Prostate gland (tissue), 2 donors: Measurements from ENCODE around the gene TRIM28. TPM values are rescaled to one million over a fixed set of nuclear protein-coding genes. Genes with fewer than 3 reads are reported as not detected.
"Not testable (repeated sequence)": the region's sequence is repeated elsewhere in the genome, so short reads cannot be mapped to it uniquely, and the experiment has no call there.

Experiments
- DNase-seq: peaks from one replicate; pipeline ENCODE4 v3.0.0-alpha.2; 2019; ENCODE audit warnings: low spot score
- H3K27ac ChIP-seq, 2 donors: fragments of 200-600 bp; sonication (generic); 2 replicates each; pipeline ENCODE4 v1.5.1; 2017 to 2019
- H3K27me3 ChIP-seq: fragments of 200-600 bp; sonication (generic); replicated peaks from 2 replicates; pipeline ENCODE4 v1.5.1; 2019; ENCODE audit not compliant: insufficient read depth
- H3K36me3 ChIP-seq, 2 donors: fragments of 200-600 bp; sonication (generic); 1 replicate in 1 of 2; 2 replicates in 1 of 2; pipeline versions ENCODE4 v1.5.1 to v1.8.1; 2017 to 2019
- H3K4me1 ChIP-seq: fragments of 200-600 bp; sonication (generic); replicated peaks from 2 replicates; pipeline ENCODE4 v1.5.1; 2019
- H3K4me3 ChIP-seq, 2 donors: fragments of 200-600 bp; sonication (generic); 2 replicates each; pipeline ENCODE4 v1.5.1; 2017 to 2019
- H3K9me3 ChIP-seq: fragments of 200-600 bp; sonication (generic); 2 replicates; pipeline ENCODE4 v1.5.1; 2017
- POLR2A ChIP-seq: fragments of 450-650 bp; IDR thresholded peaks from one replicate; pipeline ENCODE4 v1.6.1; 2016; ENCODE audit warnings: antibody characterized with exemption, mild to moderate bottlenecking
- POLR2AphosphoS5 ChIP-seq: sonication (generic); formaldehyde crosslinking; IDR thresholded peaks from one replicate; pipeline ENCODE4 v1.6.1; 2017; ENCODE audit warnings: antibody characterized with exemption
- WGBS: methylation state at CpG from one replicate; pipeline ENCODE4 v1.1.5; 2018; 5-methylcytosine and 5-hydroxymethylcytosine counted together
- intact Hi-C: fragments of 100-400 bp; cut with DNase I; formaldehyde crosslinking; loops from one replicate; pipeline ENCODE4 v1.14.2; 2022
- total RNA-seq, 2 donors: library from RNA; depleted of rRNA; stranded (reverse); fragments of >200 nt; gene quantifications; one replicate each; pipeline ENCODE4 v1.1.0, GENCODE V29; 2016
- TF ChIP-seq, protein P1 (sequence below), 4 experiments: fragments of 200-600 bp in 2 of 4; fragments of 450-650 bp in 2 of 4; sonication (generic) in 2 of 4; IDR thresholded peaks; 1 replicate in 3 of 4; 2 replicates in 1 of 4; pipeline ENCODE4 v1.5.1; 2016 to 2019; ENCODE audit warnings: antibody characterized with exemption in 4 of 4, mild to moderate bottlenecking in 2 of 4, moderate library complexity in 2 of 4

The TRIM28 gene
- total RNA-seq, 2 donors from 2014 or later = 237 to 374 TPM

DNA sequence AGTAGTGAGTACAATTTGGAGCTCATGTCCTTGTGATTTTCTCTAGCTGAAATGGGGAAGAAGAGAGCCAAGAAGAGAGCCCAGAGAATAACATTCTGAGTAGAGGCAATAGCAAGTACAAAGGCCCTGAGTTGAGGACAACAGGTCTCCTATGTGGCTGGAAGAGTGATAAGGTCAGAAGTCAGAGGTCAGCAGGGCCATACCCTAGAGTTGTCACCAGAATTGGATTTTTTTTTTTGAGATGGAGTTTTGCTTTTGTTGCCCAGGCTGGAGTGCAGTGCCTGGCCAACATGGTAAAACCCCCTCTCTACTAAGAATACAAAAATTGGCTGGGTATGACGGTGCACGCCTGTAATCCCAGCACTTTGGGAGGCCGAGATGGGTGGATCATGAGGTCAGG, 8.0 kb upstream of the TRIM28 start:
- H3K36me3 ChIP-seq = no peaks in the 10 kb centered on the region
- TF ChIP-seq POLR2A = no peak
- no peak for TF ChIP-seq POLR2AphosphoS5
- TF ChIP-seq, protein P1, sequence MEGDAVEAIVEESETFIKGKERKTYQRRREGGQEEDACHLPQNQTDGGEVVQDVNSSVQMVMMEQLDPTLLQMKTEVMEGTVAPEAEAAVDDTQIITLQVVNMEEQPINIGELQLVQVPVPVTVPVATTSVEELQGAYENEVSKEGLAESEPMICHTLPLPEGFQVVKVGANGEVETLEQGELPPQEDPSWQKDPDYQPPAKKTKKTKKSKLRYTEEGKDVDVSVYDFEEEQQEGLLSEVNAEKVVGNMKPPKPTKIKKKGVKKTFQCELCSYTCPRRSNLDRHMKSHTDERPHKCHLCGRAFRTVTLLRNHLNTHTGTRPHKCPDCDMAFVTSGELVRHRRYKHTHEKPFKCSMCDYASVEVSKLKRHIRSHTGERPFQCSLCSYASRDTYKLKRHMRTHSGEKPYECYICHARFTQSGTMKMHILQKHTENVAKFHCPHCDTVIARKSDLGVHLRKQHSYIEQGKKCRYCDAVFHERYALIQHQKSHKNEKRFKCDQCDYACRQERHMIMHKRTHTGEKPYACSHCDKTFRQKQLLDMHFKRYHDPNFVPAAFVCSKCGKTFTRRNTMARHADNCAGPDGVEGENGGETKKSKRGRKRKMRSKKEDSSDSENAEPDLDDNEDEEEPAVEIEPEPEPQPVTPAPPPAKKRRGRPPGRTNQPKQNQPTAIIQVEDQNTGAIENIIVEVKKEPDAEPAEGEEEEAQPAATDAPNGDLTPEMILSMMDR (IDR thresholded peaks at IDR 0.05) = no peak
- H3K4me1 ChIP-seq = peaks cover 3% of the 10 kb centered on the region
- intact Hi-C loops = no loop called here
- H3K27ac ChIP-seq = no peak overlapping the region
- no peaks in the 10 kb centered on the region for H3K9me3 ChIP-seq
- H3K4me3 ChIP-seq = no peak overlapping the region
- no peak for DNase-seq
- 94% methylated on average over 3 of the region's 3 CpGs for WGBS
- H3K27me3 ChIP-seq = no peaks in the 10 kb centered on the region

DNA sequence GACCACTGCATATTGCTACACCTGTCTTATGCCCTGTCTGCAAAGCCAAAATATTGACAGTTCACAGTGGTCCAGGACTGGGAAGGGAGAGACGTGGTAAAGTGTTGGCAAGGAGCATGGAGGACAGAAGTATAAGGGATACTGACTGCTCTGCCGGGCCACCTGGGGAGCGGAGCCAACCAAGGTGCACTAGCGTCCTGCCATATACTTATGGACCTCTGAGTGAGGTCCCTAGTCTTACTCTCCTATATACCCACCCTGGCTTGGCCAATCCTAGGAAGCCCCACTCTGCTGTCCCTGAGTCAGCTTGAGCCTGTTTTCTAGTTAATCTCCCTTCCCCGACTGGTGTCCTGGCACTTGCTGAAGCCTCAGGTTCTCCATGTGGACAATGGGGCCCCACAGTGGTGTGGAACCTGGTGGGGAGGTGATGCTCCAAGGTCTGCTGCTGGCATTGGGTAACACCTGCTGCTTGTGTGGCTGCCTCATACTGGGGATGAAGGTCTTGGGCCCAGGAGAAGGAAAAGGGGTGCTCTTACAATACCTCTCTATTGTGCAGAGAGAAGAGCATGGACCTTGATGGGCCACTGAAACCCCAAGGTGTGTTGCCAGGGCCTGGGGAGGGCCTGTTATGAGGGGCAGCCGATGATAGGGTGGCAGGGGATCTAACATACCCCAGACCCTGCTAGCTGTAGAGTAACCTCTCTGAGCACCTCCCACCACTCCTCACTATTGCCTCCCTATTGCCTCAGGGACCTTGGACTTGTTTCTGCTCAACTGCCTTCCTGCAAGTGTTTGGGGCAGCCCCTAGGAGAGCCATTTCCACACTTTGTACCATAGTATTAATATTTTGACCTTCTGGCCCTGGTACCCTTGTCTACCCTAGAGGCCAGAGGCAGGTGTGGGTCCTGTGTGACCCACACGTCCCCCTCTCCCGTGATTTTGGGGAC, 6.7 kb upstream of the TRIM28 start:
- peaks cover 3% of the 10 kb centered on the region for H3K4me1 ChIP-seq
- WGBS = 83% methylated on average over 8 of the region's 8 CpGs

DNA sequence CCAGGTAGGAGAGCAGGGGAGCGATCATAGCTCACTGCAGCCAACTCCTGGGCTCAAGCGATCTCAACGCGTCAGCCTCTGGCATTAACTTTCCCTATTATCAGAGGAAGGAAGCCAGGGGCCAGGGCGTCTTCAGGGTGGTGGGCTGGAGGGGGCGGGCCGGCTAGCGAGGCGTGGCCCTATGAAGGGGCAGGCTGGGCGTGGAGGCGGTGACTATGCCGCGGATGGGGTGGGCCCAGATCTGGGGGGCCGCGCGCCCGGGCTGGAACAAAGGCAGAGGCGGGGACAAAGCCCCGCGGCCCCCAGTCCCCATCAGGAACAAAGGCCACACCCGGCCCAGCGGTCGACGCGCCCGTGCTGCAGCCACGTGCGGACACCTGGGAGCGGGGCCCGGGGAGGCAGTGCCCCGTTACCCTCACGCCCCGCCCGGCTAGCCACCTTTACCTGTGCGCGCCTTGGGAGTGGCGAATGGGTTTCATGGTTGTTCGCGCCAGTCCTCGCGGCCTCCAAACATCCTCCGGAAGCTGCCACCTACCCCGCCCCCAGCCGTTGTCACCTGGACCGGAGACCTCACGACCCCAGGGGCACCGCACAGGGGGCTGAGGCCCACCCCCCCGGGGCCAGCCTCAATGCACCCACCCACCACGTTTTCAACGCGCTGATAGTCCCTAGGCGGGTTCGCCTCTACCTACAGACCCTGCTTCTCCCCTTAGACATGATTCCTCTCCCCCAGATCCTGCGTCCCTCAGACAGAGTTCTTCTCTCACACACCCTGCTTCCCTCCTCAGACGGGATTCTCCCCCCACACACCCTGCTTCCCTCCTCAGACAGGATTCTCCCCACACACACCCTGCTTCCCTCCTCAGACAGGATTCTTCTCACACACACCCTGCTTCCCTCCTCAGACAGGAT, 5.4 kb upstream of the TRIM28 start:
- Histone ChIP-seq H3K4me3 (peak overlapping the region; percentile 7 to 25), H3K9me3 (no peaks in the 10 kb centered on the region), H3K4me1 (peaks cover 3% of the 10 kb centered on the region), H3K36me3 (no peaks in the 10 kb centered on the region), H3K27me3 (no peaks in the 10 kb centered on the region), H3K27ac (peak overlapping the region in 1 of 2 donors; percentile 27)
- no peak for DNase-seq
- WGBS = 2% methylated on average over 34 of the region's 55 CpGs
- intact Hi-C loops = no loop called here
- no peak for TF ChIP-seq POLR2AphosphoS5
- TF ChIP-seq POLR2A = peak; percentile 19

More for the DNA sequence above, 6.7 kb upstream of the TRIM28 start:
- no peaks in the 10 kb centered on the region for H3K36me3 ChIP-seq
- DNase-seq = no peak
- no peak overlapping the region for H3K4me3 ChIP-seq
- H3K9me3 ChIP-seq = no peaks in the 10 kb centered on the region
- intact Hi-C loops = no loop called here
- H3K27me3 ChIP-seq = no peaks in the 10 kb centered on the region
- no peak overlapping the region for H3K27ac ChIP-seq
- TF ChIP-seq, protein P1 (IDR thresholded peaks at IDR 0.05) = no peak
- TF ChIP-seq POLR2AphosphoS5 = no peak
- TF ChIP-seq POLR2A = no peak

DNA sequence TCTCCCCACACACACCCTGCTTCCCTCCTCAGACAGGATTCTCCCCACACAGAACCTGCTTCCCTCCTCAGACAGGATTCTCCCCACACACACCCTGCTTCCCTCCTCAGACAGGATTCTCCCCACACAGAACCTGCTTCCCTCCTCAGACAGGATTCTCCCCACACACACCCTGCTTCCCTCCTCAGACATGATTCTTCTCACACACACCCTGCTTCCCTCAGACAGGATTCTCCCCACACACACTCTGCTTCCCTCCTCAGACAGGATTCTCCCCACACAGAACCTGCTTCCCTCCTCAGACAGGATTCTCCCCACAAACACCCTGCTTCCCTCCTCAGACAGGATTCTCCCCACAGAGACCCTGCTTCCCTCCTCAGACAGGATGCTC, 4.7 kb upstream of the TRIM28 start:
- H3K4me1 ChIP-seq, H3K4me3 ChIP-seq, DNase-seq, H3K9me3 ChIP-seq, intact Hi-C loops, H3K27ac ChIP-seq, H3K27me3 ChIP-seq, H3K36me3 ChIP-seq: not testable (repeated sequence)

DNA sequence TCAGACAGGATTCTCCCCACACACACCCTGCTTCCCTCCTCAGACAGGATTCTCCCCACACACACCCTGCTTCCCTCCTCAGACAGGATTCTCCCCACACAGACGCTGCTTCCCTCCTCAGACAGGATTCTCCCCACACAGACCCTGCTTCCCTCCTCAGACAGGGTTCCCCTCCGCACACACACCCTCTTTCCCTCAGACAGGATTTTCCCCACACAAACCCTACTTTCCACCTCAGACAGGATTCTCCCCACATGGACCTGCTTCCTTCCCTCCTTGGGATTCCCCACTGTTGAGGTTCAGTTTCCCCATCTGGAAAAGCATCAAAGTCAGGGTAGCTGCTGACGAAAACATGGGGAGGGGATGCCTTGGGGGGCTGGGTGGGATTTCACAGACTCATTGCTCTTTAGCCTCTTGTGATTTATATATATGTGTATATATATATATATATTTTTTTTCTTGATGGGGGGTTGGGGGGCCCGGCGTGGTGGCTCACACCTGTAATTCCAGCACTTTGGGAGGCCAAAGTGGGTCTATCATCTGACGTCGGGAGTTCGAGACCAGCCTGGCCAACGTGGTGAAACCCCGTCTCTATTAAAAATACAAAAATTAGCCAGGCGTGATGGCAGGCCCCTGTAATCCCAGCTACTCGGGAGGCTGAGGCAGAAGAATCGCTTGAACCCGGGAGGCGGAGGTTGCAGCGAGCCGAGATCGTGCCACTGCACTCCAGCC, 1.1 kb upstream of the TRIM28 start:
- H3K4me3 ChIP-seq = not testable (repeated sequence)

More for the DNA sequence above, 1.1 kb upstream of the TRIM28 start:
- H3K27ac ChIP-seq = peak overlapping the region; percentile 97
- H3K9me3 ChIP-seq, DNase-seq, intact Hi-C loops, H3K27me3 ChIP-seq: not testable (repeated sequence)
- H3K36me3 ChIP-seq = peaks cover under 1 to 10% of the 10 kb centered on the region in 2 donors
- H3K4me1 ChIP-seq = peaks cover 20% of the 10 kb centered on the region
- WGBS = 77% methylated on average over 18 of the region's 18 CpGs
